H1 (cell line): ENCODE results near the gene AQP11. TPM values are rescaled to one million over a fixed set of nuclear protein-coding genes. Genes with fewer than 3 reads are reported as not detected.

Experiments used
- CTCF ChIA-PET: fragments of 300-600 bp; sonication (Branson Sonifier 250); formaldehyde crosslinking; loops from one replicate; lab custom pipeline; 2021; ENCODE audit not compliant: partially characterized antibody; lab: Charles Lee
- POLR2A ChIA-PET: fragments of 300-600 bp; sonication (Branson Sonifier 250); formaldehyde crosslinking; loops from one replicate; lab custom pipeline; 2021; ENCODE audit warnings: inconsistent platforms; ENCODE audit not compliant: partially characterized antibody; lab: Charles Lee
- DNase-seq, 2 experiments: peaks; one replicate each; pipeline versions ENCODE4 v3.0.0 to v3.0.0-alpha.2; 2010 to 2022; ENCODE audit warnings: low spot score in 2 of 2, low read depth in 1 of 2, mixed read lengths in 1 of 2
- FAIRE-seq: peaks from 2 replicates; lab custom pipeline; 2011; peaks lifted over from hg19 to GRCh38; lab: Jason Lieb, UNC
- H2AFZ ChIP-seq: 2 replicates; pipeline ENCODE4 v1.8.1; 2012; ENCODE audit warnings: low read length, inconsistent platforms
- H2AK5ac ChIP-seq: 2 replicates; pipeline ENCODE4 v1.6.1; 2013; ENCODE audit warnings: low read depth, low read length
- H2BK120ac ChIP-seq: replicated peaks from 2 replicates; pipeline ENCODE3; 2013; ENCODE audit warnings: low read depth, low read length, inconsistent platforms
- H2BK12ac ChIP-seq: 2 replicates; pipeline ENCODE4 v1.6.1; 2013; ENCODE audit warnings: low read depth, low read length
- H2BK15ac ChIP-seq: 2 replicates; pipeline ENCODE4 v1.6.1; 2013; ENCODE audit warnings: low read length
- H2BK20ac ChIP-seq: 2 replicates; pipeline ENCODE4 v1.6.1; 2013; ENCODE audit warnings: low read length
- H2BK5ac ChIP-seq: 2 replicates; pipeline ENCODE4 v1.6.1; 2013; ENCODE audit warnings: low read depth, low read length
- H3K14ac ChIP-seq: 2 replicates; pipeline ENCODE4 v1.6.1; 2013; ENCODE audit warnings: inconsistent platforms; ENCODE audit not compliant: insufficient read length
- H3K18ac ChIP-seq: 2 replicates; pipeline ENCODE4 v1.6.1; 2013; ENCODE audit warnings: low read length; ENCODE audit errors: extremely low read depth
- H3K23ac ChIP-seq: 2 replicates; pipeline ENCODE4 v1.6.1; 2013; ENCODE audit warnings: inconsistent platforms; ENCODE audit not compliant: insufficient read length
- H3K23me2 ChIP-seq: 2 replicates; pipeline ENCODE4 v1.6.1; 2013; ENCODE audit warnings: low read depth, low read length
- H3K27ac ChIP-seq: 2 replicates; pipeline ENCODE4 v1.6.1; 2011; ENCODE audit warnings: low read depth, low read length, inconsistent platforms
- H3K27me3 ChIP-seq, 4 experiments: replicated peaks in 1 of 4; 1 replicate in 1 of 4; 2 replicates in 3 of 4; pipeline versions ENCODE4 v1.6.1 to v1.8.1; 2011 to 2013; ENCODE audit warnings: low read length in 3 of 4, mild to moderate bottlenecking in 3 of 4, inconsistent platforms in 2 of 4, mixed read lengths in 2 of 4, moderate library complexity in 1 of 4; ENCODE audit not compliant: control insufficient read depth in 3 of 4, insufficient read depth in 3 of 4; ENCODE audit errors: extremely low read depth in 1 of 4
- H3K36me3 ChIP-seq, 4 experiments: 2 replicates each; pipeline versions ENCODE4 v1.6.1 to v1.8.1; 2011 to 2013; ENCODE audit warnings: mild to moderate bottlenecking in 4 of 4, low read length in 3 of 4, moderate library complexity in 2 of 4, control low read depth in 1 of 4, inconsistent platforms in 1 of 4; ENCODE audit not compliant: insufficient read depth in 4 of 4, control insufficient read depth in 2 of 4
- H3K4ac ChIP-seq: replicated peaks from 2 replicates; pipeline ENCODE3; 2013; ENCODE audit warnings: low read length, low read depth, mixed read lengths, inconsistent platforms; ENCODE audit not compliant: insufficient read length
- H3K4me1 ChIP-seq, 4 experiments: replicated peaks in 1 of 4; 1 replicate in 1 of 4; 2 replicates in 3 of 4; pipeline versions ENCODE4 v1.6.1 to v1.8.1; 2011 to 2013; ENCODE audit warnings: low read length in 3 of 4, inconsistent platforms in 2 of 4, mixed read lengths in 1 of 4; ENCODE audit not compliant: insufficient read depth in 4 of 4, control insufficient read depth in 3 of 4
- H3K4me2 ChIP-seq, 2 experiments: 2 replicates each; pipeline versions ENCODE4 v1.6.1 to v1.8.1; 2011 to 2013; ENCODE audit warnings: low read depth in 2 of 2, low read length in 2 of 2, control low read depth in 1 of 2, inconsistent platforms in 1 of 2, mild to moderate bottlenecking in 1 of 2; ENCODE audit not compliant: insufficient read depth in 1 of 2
- H3K4me3 ChIP-seq, 4 experiments: fragments of 200-600, 300-600 bp in 1 of 4; sonication (generic), shearing (Covaris generic), sonication (Bioruptor Twin) in 1 of 4; 2 replicates each; pipeline versions ENCODE4 v1.5.1 to v1.8.1; 2011 to 2016; ENCODE audit warnings: low read length in 4 of 4, low read depth in 3 of 4, control low read depth in 2 of 4, inconsistent platforms in 2 of 4, mild to moderate bottlenecking in 2 of 4, mixed read lengths in 1 of 4, moderate library complexity in 1 of 4; ENCODE audit not compliant: insufficient read depth in 2 of 4; ENCODE audit errors: extremely low read depth in 1 of 4
- H3K56ac ChIP-seq: replicated peaks from 2 replicates; pipeline ENCODE3; 2013; ENCODE audit warnings: low read depth, mild to moderate bottlenecking, mixed read lengths, low read length, inconsistent platforms; ENCODE audit not compliant: insufficient read length
- H3K79me1 ChIP-seq: 2 replicates; pipeline ENCODE4 v1.6.1; 2013; ENCODE audit warnings: low read depth, low read length, control low read depth
- H3K79me2 ChIP-seq, 2 experiments: 2 replicates each; pipeline versions ENCODE4 v1.6.1 to v1.8.1; 2012 to 2013; ENCODE audit warnings: low read length in 2 of 2, mild to moderate bottlenecking in 2 of 2, inconsistent platforms in 1 of 2; ENCODE audit not compliant: insufficient read depth in 2 of 2, control insufficient read depth in 1 of 2
- H3K9ac ChIP-seq, 4 experiments: replicated peaks in 1 of 4; 1 replicate in 1 of 4; 2 replicates in 3 of 4; pipeline versions ENCODE4 v1.6.1 to v1.8.1; 2011 to 2013; ENCODE audit warnings: low read depth in 3 of 4, low read length in 3 of 4, control low read depth in 2 of 4, mild to moderate bottlenecking in 2 of 4, moderate library complexity in 2 of 4, inconsistent platforms in 1 of 4; ENCODE audit errors: extremely low read depth in 1 of 4
- H3K9me3 ChIP-seq, 2 experiments: 2 replicates each; pipeline versions ENCODE4 v1.6.1 to v1.8.1; 2012 to 2013; ENCODE audit warnings: mild to moderate bottlenecking in 2 of 2, moderate library complexity in 2 of 2, control low read depth in 1 of 2, inconsistent platforms in 1 of 2, low read depth in 1 of 2, low read length in 1 of 2, mixed read lengths in 1 of 2; ENCODE audit not compliant: insufficient read depth in 2 of 2
- H4K20me1 ChIP-seq, 2 experiments: replicated peaks in 1 of 2; 2 replicates each; pipeline versions ENCODE3 to v1.8.1; 2011 to 2013; ENCODE audit warnings: inconsistent platforms in 2 of 2, low read length in 2 of 2, mild to moderate bottlenecking in 1 of 2; ENCODE audit not compliant: insufficient read depth in 2 of 2, control insufficient read depth in 1 of 2
- H4K5ac ChIP-seq: 2 replicates; pipeline ENCODE4 v1.6.1; 2013; ENCODE audit warnings: low read length, low read depth, mixed read lengths, inconsistent platforms; ENCODE audit not compliant: insufficient read length
- H4K8ac ChIP-seq: 2 replicates; pipeline ENCODE4 v1.8.0; 2013; ENCODE audit warnings: mild to moderate bottlenecking, moderate library complexity, low read length, inconsistent platforms; ENCODE audit not compliant: insufficient read depth; ENCODE audit errors: extremely low read depth
- H4K91ac ChIP-seq: replicated peaks from 2 replicates; pipeline ENCODE3; 2013; ENCODE audit warnings: low read length, mixed read lengths, inconsistent platforms; ENCODE audit not compliant: insufficient read length
- CEBPB ChIP-seq: IDR thresholded peaks from 2 replicates; pipeline ENCODE4 v1.6.1; 2012; ENCODE audit warnings: low read depth, low read length
- RFX5 ChIP-seq: IDR thresholded peaks from 2 replicates; pipeline ENCODE4 v1.6.1; 2011; ENCODE audit warnings: low read depth, low read length, improper control_type of control experiment, borderline replicate concordance
- WGBS, 2 experiments: shearing (Covaris generic) in 1 of 2; methylation state at CpG; one replicate each; pipeline versions ENCODE4 v1.1.6 to v1.1.7; 2013 to 2015; ENCODE audit warnings: low lambda C conversion rate in 2 of 2, mixed read lengths in 2 of 2, inconsistent platforms in 1 of 2, low coverage in 1 of 2, missing lambda C conversion rate in 1 of 2; ENCODE audit not compliant: insufficient replicate concordance in 2 of 2, insufficient coverage in 1 of 2, insufficient read length in 1 of 2; ENCODE audit errors: extremely low coverage in 1 of 2, missing lambda C conversion rate in 1 of 2; 5-methylcytosine and 5-hydroxymethylcytosine counted together
- polyA plus RNA-seq, 7 experiments: library from polyadenylated mRNA; depleted of rRNA in 3 of 7; stranded (reverse) in 5 of 7; unstranded in 2 of 7; fragments of >200 nt in 5 of 7; fragments of 200-250 nt in 2 of 7; gene quantifications; 1 replicate in 5 of 7; 2 replicates in 1 of 7; 4 replicates in 1 of 7; pipeline versions ENCODE4 v1.2.1 to v1.2.3, GENCODE V29; 2011 to 2013; ENCODE audit warnings: missing spikeins in 2 of 7, mixed read lengths in 2 of 7
- total RNA-seq: library from RNA; stranded (reverse); fragmentation: NEBNext Ultra II Directional; extraction: Animal tissue kit (Norgen Biotek cat#: 25700); gene quantifications from 2 replicates; pipeline ENCODE4 v1.2.1, GENCODE V29; 2021

AQP11 gene
- total and polyA plus RNA-seq, 2 of the 8 experiments (the other 6 are each of a cell fraction or from before 2014, with no cell fraction given) = 1.1 to 1.6 TPM

DNA sequence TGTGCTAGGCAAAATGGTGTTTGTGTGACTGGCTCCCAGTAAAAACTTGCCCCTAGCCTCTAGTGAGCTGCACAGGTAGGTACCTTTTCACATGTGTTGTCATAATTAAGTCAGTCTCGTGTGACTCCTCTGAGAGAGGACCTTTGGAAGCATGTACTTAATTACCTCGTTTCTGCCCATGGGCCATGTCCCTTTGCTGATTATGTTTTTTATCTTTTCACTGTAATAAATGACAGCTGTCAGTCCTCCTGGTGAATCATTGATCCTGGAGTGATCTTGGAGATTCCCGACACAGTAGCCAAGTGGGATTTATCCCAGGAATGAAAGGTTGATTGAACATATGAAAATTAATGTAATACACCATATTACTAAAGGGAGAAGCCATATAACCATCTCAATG, 60.4 kb downstream of the AQP11 start:
- Histone ChIP-seq H2BK15ac (no peak overlapping the region), H2BK20ac (no peak overlapping the region), H3K27me3 (no peaks in the 10 kb centered on the region), H3K9ac (no peak overlapping the region), H3K23me2 (no peaks in the 10 kb centered on the region), H3K36me3 (no peaks in the 10 kb centered on the region), H3K9me3 (no peaks in the 10 kb centered on the region), H4K91ac (no peak overlapping the region), H3K14ac (no peak overlapping the region), H3K79me1 (no peaks in the 10 kb centered on the region), H3K4me1 (no peaks in the 10 kb centered on the region), H2BK12ac (no peak overlapping the region), H4K8ac (no peak overlapping the region), H3K27ac (no peak overlapping the region), H3K23ac (no peak overlapping the region), H3K79me2 (no peaks in the 10 kb centered on the region), H2AK5ac (no peak overlapping the region), H2BK5ac (no peak overlapping the region), H2BK120ac (no peak overlapping the region), H4K20me1 (no peaks in the 10 kb centered on the region), H3K4me3 (no peak overlapping the region), H3K4me2 (no peak overlapping the region), H2AFZ (no peak overlapping the region), H4K5ac (no peak overlapping the region), H3K18ac (no peak overlapping the region), H3K56ac (no peak overlapping the region), H3K4ac (no peak overlapping the region)
- ChIA-PET POLR2A (interaction anchor here (0.6 kb wide), 1 partner anchor 15 kb away, joined by 6 read pairs; no protein-coding TSS in a partner anchor), CTCF (interaction anchor here (0.6 kb wide), 1 partner anchor 163 kb away, joined by 3 read pairs; no protein-coding TSS in a partner anchor)
- no peak for DNase-seq
- no peak for TF ChIP-seq CEBPB
- no peak for TF ChIP-seq RFX5
- 84% methylated on average over 3 of the region's 3 CpGs; no CpG with 5 or more reads in 1 of the 2 experiments for WGBS, 2 experiments
- no peak for FAIRE-seq
